Liver (tissue), 9 donors: ENCODE data around the gene BLOC1S3. TPM values are rescaled to one million over a fixed set of nuclear protein-coding genes. Genes with fewer than 3 reads are reported as not detected.

Experiments used
- DNase-seq: peaks from one replicate; pipeline ENCODE4 v3.0.0-alpha.2; 2017; ENCODE audit warnings: low spot score
- H3K27ac ChIP-seq, 2 donors: one replicate each; pipeline ENCODE4 v1.7.0; 2013; ENCODE audit warnings: inconsistent platforms in 2 of 2, low read length in 2 of 2, control low read depth in 1 of 2, low read depth in 1 of 2, mild to moderate bottlenecking in 1 of 2
- H3K27me3 ChIP-seq, 4 donors: one replicate each; pipeline versions ENCODE4 v1.6.1 to v1.7.0; 2013; ENCODE audit warnings: low read length in 3 of 4, inconsistent platforms in 1 of 4, mild to moderate bottlenecking in 1 of 4, moderate library complexity in 1 of 4; ENCODE audit not compliant: control insufficient read depth in 4 of 4, insufficient read depth in 4 of 4
- H3K36me3 ChIP-seq, 4 donors: one replicate each; pipeline versions ENCODE4 v1.6.1 to v1.7.0; 2013; ENCODE audit warnings: low read length in 3 of 4, mild to moderate bottlenecking in 3 of 4, low read depth in 1 of 4, moderate library complexity in 1 of 4; ENCODE audit not compliant: control insufficient read depth in 4 of 4, insufficient read depth in 3 of 4
- H3K4me1 ChIP-seq, 4 donors: one replicate each; pipeline versions ENCODE4 v1.6.1 to v1.7.0; 2013; ENCODE audit warnings: low read length in 3 of 4, mild to moderate bottlenecking in 3 of 4, moderate library complexity in 1 of 4; ENCODE audit not compliant: control insufficient read depth in 4 of 4, insufficient read depth in 4 of 4
- H3K4me3 ChIP-seq, 3 donors: one replicate each; pipeline versions ENCODE4 v1.6.1 to v1.7.0; 2013; ENCODE audit warnings: low read length in 3 of 3, control low read depth in 1 of 3, low read depth in 1 of 3, mild to moderate bottlenecking in 1 of 3
- H3K9ac ChIP-seq, 2 donors: one replicate each; pipeline ENCODE4 v1.7.0; 2013; ENCODE audit warnings: low read length in 2 of 2, mild to moderate bottlenecking in 2 of 2, moderate library complexity in 2 of 2, control low read depth in 1 of 2, low read depth in 1 of 2
- H3K9me3 ChIP-seq, 4 donors: one replicate each; pipeline versions ENCODE4 v1.6.1 to v1.7.0; 2013; ENCODE audit warnings: low read length in 3 of 4; ENCODE audit not compliant: control insufficient read depth in 4 of 4
- EGR1 ChIP-seq, 2 donors: IDR thresholded peaks; 2 replicates each; pipeline ENCODE4 v1.6.1; 2016 to 2018; ENCODE audit warnings: antibody characterized with exemption in 2 of 2, low read depth in 2 of 2
- FOXA2 ChIP-seq: IDR thresholded peaks from 2 replicates; pipeline ENCODE4 v1.6.1; 2016; ENCODE audit warnings: antibody characterized with exemption
- HNF4A ChIP-seq, 2 donors: conservative IDR thresholded peaks; 2 replicates each; pipeline ENCODE4 v1.6.1; 2016; ENCODE audit warnings: antibody characterized with exemption in 2 of 2, mild to moderate bottlenecking in 2 of 2
- HNF4G ChIP-seq: IDR thresholded peaks from 2 replicates; pipeline ENCODE4 v1.6.1; 2016; ENCODE audit warnings: antibody characterized with exemption
- NR2F2 ChIP-seq: IDR thresholded peaks from 2 replicates; pipeline ENCODE4 v1.6.1; 2016; ENCODE audit warnings: antibody characterized with exemption
- RAD21 ChIP-seq, 2 donors: IDR thresholded peaks; 2 replicates each; pipeline ENCODE4 v1.6.1; 2016; ENCODE audit warnings: antibody characterized with exemption in 2 of 2, mild to moderate bottlenecking in 2 of 2
- RXRA ChIP-seq, 2 donors: IDR thresholded peaks; 2 replicates each; pipeline ENCODE4 v1.6.1; 2017 to 2018; ENCODE audit warnings: antibody characterized with exemption in 2 of 2, mild to moderate bottlenecking in 1 of 2
- SP1 ChIP-seq: IDR thresholded peaks from 2 replicates; pipeline ENCODE4 v1.6.1; 2018; ENCODE audit warnings: antibody characterized with exemption, mild to moderate bottlenecking
- YY1 ChIP-seq: IDR thresholded peaks from 2 replicates; pipeline ENCODE4 v1.6.1; 2016; ENCODE audit warnings: antibody characterized with exemption, mild to moderate bottlenecking
- WGBS: extraction: QIAGEN DNeasy Blood & Tissue Kit; methylation state at CpG from one replicate; pipeline ENCODE4 v1.1.7; 2013; 5-methylcytosine and 5-hydroxymethylcytosine counted together
- polyA plus RNA-seq, 2 donors: library from polyadenylated mRNA; stranded (reverse) in 1 of 2; unstranded in 1 of 2; fragments of 200-250 nt in 1 of 2; fragments of >200 nt in 1 of 2; fragmentation: Nextera tagmentation in 1 of 2; extraction: Ambion mirVana in 1 of 2; gene quantifications; one replicate each; pipeline versions ENCODE4 v1.2.1 to v1.2.3, GENCODE V29; 2013 to 2015
- total RNA-seq, 2 donors: library from RNA; depleted of rRNA; stranded (reverse); fragments of >200 nt; gene quantifications; one replicate each; pipeline ENCODE4 v1.2.3, GENCODE V29; 2014
- TF ChIP-seq, protein P1 (sequence below): IDR thresholded peaks from 2 replicates; pipeline ENCODE4 v1.6.1; 2016; ENCODE audit warnings: antibody characterized with exemption
- TF ChIP-seq, protein P2 (sequence below): fragments of 150-350 bp; IDR thresholded peaks from 2 replicates; pipeline ENCODE4 v1.5.1; 2017; ENCODE audit warnings: improper control_type of control experiment, low read depth, low read length; ENCODE audit not compliant: missing input control
- TF ChIP-seq, protein P3 (sequence below): IDR thresholded peaks from 2 replicates; pipeline ENCODE4 v1.6.1; 2016; ENCODE audit warnings: antibody characterized with exemption, mild to moderate bottlenecking
- TF ChIP-seq, protein P4 (sequence below): IDR thresholded peaks from 2 replicates; pipeline ENCODE4 v1.6.1; 2016; ENCODE audit warnings: antibody characterized with exemption
- donor health status: healthy.
- donor health status: healthy.
- donor health status: healthy.
- donor health status: healthy.
- donor health status: healthy.

BLOC1S3 gene
- total and polyA plus RNA-seq, 4 donors = 2.7 to 4.6 (median 4.2) TPM

DNA sequence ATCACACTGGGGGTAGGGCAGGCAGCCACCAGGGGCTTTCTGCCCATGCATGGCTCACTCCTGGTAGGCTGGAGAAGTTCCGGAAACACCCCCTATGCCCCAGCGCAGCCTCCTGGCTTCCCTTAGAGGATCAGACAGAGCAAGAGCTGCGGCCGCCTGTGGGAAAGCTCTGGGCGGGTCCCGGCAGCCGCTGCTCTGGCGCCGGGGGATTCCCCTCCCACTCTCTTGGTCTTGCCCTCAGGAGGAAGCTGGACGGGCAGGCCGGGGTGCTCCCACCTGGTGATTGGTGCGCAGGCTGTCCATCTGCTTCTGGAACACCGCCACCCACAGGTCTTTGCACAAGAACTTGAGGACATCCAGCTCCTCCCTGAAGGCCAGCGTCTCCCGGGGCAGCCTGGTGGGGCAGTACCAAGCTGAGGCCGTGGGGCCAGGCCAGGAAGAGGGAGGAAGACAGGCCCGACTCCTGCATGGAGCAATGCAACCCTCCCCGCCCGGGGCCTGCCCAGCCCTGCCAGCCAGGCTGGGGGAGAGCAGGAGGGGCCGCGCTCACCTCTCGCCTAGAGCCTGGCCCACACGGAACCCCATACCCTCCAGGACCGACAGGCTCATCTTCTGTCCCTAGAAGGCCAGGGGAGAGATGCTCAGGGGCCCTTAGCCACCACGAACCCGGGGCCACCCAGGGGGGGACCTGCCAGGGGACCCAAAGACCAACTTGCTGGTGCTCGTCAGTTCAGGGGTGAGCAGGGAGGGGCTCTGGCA lies 13.8 kb upstream of the BLOC1S3 start:
- DNase-seq = no peak
- Histone ChIP-seq H3K4me3 (no peak overlapping the region), H3K27me3 (no peaks in the 10 kb centered on the region), H3K9me3 (no peaks in the 10 kb centered on the region), H3K36me3 (no peaks in the 10 kb centered on the region), H3K4me1 (peaks cover 0 to 14% (median 3%) of the 10 kb centered on the region in 4 donors), H3K9ac (no peak overlapping the region), H3K27ac (no peak overlapping the region)
- TF ChIP-seq, protein P1, sequence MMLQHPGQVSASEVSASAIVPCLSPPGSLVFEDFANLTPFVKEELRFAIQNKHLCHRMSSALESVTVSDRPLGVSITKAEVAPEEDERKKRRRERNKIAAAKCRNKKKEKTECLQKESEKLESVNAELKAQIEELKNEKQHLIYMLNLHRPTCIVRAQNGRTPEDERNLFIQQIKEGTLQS = no peak
- TF ChIP-seq EGR1 (IDR thresholded peaks at IDR 0.05; ENCODE audit: low read depth in 2 of 2) (no peak), FOXA2 (no peak), YY1 (no peak), SP1 (no peak), NR2F2 (no peak), RXRA (IDR thresholded peaks at IDR 0.05) (no peak)
- TF ChIP-seq, protein P2, sequence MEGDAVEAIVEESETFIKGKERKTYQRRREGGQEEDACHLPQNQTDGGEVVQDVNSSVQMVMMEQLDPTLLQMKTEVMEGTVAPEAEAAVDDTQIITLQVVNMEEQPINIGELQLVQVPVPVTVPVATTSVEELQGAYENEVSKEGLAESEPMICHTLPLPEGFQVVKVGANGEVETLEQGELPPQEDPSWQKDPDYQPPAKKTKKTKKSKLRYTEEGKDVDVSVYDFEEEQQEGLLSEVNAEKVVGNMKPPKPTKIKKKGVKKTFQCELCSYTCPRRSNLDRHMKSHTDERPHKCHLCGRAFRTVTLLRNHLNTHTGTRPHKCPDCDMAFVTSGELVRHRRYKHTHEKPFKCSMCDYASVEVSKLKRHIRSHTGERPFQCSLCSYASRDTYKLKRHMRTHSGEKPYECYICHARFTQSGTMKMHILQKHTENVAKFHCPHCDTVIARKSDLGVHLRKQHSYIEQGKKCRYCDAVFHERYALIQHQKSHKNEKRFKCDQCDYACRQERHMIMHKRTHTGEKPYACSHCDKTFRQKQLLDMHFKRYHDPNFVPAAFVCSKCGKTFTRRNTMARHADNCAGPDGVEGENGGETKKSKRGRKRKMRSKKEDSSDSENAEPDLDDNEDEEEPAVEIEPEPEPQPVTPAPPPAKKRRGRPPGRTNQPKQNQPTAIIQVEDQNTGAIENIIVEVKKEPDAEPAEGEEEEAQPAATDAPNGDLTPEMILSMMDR = no peak
- TF ChIP-seq, protein P3, sequence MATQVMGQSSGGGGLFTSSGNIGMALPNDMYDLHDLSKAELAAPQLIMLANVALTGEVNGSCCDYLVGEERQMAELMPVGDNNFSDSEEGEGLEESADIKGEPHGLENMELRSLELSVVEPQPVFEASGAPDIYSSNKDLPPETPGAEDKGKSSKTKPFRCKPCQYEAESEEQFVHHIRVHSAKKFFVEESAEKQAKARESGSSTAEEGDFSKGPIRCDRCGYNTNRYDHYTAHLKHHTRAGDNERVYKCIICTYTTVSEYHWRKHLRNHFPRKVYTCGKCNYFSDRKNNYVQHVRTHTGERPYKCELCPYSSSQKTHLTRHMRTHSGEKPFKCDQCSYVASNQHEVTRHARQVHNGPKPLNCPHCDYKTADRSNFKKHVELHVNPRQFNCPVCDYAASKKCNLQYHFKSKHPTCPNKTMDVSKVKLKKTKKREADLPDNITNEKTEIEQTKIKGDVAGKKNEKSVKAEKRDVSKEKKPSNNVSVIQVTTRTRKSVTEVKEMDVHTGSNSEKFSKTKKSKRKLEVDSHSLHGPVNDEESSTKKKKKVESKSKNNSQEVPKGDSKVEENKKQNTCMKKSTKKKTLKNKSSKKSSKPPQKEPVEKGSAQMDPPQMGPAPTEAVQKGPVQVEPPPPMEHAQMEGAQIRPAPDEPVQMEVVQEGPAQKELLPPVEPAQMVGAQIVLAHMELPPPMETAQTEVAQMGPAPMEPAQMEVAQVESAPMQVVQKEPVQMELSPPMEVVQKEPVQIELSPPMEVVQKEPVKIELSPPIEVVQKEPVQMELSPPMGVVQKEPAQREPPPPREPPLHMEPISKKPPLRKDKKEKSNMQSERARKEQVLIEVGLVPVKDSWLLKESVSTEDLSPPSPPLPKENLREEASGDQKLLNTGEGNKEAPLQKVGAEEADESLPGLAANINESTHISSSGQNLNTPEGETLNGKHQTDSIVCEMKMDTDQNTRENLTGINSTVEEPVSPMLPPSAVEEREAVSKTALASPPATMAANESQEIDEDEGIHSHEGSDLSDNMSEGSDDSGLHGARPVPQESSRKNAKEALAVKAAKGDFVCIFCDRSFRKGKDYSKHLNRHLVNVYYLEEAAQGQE = no peak
- TF ChIP-seq, protein P4, sequence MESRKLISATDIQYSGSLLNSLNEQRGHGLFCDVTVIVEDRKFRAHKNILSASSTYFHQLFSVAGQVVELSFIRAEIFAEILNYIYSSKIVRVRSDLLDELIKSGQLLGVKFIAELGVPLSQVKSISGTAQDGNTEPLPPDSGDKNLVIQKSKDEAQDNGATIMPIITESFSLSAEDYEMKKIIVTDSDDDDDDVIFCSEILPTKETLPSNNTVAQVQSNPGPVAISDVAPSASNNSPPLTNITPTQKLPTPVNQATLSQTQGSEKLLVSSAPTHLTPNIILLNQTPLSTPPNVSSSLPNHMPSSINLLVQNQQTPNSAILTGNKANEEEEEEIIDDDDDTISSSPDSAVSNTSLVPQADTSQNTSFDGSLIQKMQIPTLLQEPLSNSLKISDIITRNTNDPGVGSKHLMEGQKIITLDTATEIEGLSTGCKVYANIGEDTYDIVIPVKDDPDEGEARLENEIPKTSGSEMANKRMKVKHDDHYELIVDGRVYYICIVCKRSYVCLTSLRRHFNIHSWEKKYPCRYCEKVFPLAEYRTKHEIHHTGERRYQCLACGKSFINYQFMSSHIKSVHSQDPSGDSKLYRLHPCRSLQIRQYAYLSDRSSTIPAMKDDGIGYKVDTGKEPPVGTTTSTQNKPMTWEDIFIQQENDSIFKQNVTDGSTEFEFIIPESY = no peak
- 41% methylated on average over 27 of the region's 27 CpGs for WGBS

DNA sequence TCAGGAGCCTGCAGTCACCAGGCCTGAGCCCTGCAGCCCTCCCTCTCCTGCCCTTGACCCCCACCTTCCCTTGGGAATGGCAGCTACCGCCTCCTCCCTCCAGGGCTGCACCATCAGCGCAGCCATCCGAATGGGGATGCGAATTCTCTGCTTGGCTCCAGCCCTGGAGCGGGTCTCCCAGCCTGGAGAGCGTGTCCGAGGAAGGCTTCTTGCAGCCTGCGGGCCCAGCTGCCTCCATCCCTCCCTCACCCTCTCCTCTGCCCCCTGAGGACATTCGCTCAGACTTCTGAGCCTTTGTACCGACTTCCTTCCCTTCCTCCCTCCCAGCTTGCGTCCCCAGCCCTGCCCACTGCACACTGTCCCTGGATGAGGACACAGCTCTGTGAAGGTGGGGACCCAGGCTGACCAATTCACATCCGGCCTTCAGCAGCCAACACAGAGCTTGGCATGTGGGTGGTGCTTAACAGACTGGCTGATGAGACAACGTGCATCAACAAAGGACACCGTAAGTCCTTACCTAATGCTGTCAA lies 11.8 kb upstream of the BLOC1S3 start:
- no peak overlapping the region for H3K27ac ChIP-seq
- no peak for DNase-seq
- H3K36me3 ChIP-seq = no peaks in the 10 kb centered on the region
- no peak overlapping the region for H3K4me3 ChIP-seq
- H3K4me1 ChIP-seq = peaks cover 0 to 13% (median 3%) of the 10 kb centered on the region in 4 donors
- TF ChIP-seq SP1 (no peak), RAD21 (IDR thresholded peaks at IDR 0.05) (no peak), EGR1 (IDR thresholded peaks at IDR 0.05; ENCODE audit: low read depth in 2 of 2) (no peak), NR2F2 (no peak), HNF4G (no peak), HNF4A (conservative IDR thresholded peaks at IDR 0.05) (no peak)
- TF ChIP-seq, protein P3 = no peak
- TF ChIP-seq, protein P4 = no peak
- TF ChIP-seq, protein P1 = no peak
- 79% methylated on average over 14 of the region's 14 CpGs for WGBS
- no peak overlapping the region for H3K9ac ChIP-seq
- no peaks in the 10 kb centered on the region for H3K9me3 ChIP-seq
- no peaks in the 10 kb centered on the region for H3K27me3 ChIP-seq
